Astrocyte (in vitro differentiated cells and primary cell): ENCODE data around the gene CITED1. TPM values are rescaled to one million over a fixed set of nuclear protein-coding genes. Genes with fewer than 3 reads are reported as not detected.

ENCODE experiments used
- DNase-seq: peaks from one replicate; pipeline ENCODE4 v3.0.0-alpha.2; 2010; ENCODE audit warnings: low read depth
- FAIRE-seq: peaks from 2 replicates; lab custom pipeline; 2011; peaks lifted over from hg19 to GRCh38; lab: Jason Lieb, UNC
- H2AFZ ChIP-seq: 2 replicates; pipeline ENCODE4 v1.6.0; 2012; ENCODE audit warnings: low read depth, low read length, inconsistent platforms
- H3K27ac ChIP-seq: 2 replicates; pipeline ENCODE4 v1.5.1; 2011; ENCODE audit warnings: low read depth, low read length, inconsistent platforms
- H3K27me3 ChIP-seq: 2 replicates; pipeline ENCODE4 v1.6.0; 2011; ENCODE audit warnings: low read length, inconsistent platforms; ENCODE audit not compliant: insufficient read depth
- H3K36me3 ChIP-seq: 2 replicates; pipeline ENCODE4 v1.5.1; 2011; ENCODE audit warnings: low read length, inconsistent platforms; ENCODE audit not compliant: insufficient read depth
- H3K4me1 ChIP-seq: 2 replicates; pipeline ENCODE4 v1.5.1; 2011; ENCODE audit warnings: low read length, inconsistent platforms; ENCODE audit not compliant: insufficient read depth
- H3K4me2 ChIP-seq: 2 replicates; pipeline ENCODE4 v1.6.0; 2012; ENCODE audit warnings: low read length, inconsistent platforms
- H3K4me3 ChIP-seq: 2 replicates; pipeline ENCODE4 v1.5.1; 2011; ENCODE audit warnings: low read depth, mild to moderate bottlenecking, low read length, inconsistent platforms; ENCODE audit not compliant: insufficient read depth
- H3K79me2 ChIP-seq: 2 replicates; pipeline ENCODE4 v1.6.0; 2012; ENCODE audit warnings: mild to moderate bottlenecking, low read length, inconsistent platforms; ENCODE audit not compliant: insufficient read depth
- H3K9ac ChIP-seq: 2 replicates; pipeline ENCODE4 v1.6.0; 2012; ENCODE audit warnings: mild to moderate bottlenecking, low read length, inconsistent platforms
- H3K9me3 ChIP-seq: 2 replicates; pipeline ENCODE4 v1.5.1; 2012; ENCODE audit warnings: low read depth, mild to moderate bottlenecking, low read length, inconsistent platforms; ENCODE audit not compliant: insufficient read depth
- H4K20me1 ChIP-seq: 2 replicates; pipeline ENCODE4 v1.6.0; 2012; ENCODE audit warnings: low read length, inconsistent platforms; ENCODE audit not compliant: insufficient read depth
- H3K27ac Mint-ChIP-seq: one replicate; pipeline ENCODE4 v1.8.0; 2021; ENCODE audit warnings: mild to moderate bottlenecking, mixed read lengths; ENCODE audit not compliant: unreplicated experiment
- H3K27me3 Mint-ChIP-seq: one replicate; pipeline ENCODE4 v1.8.0; 2021; ENCODE audit warnings: low read depth, mixed read lengths; ENCODE audit not compliant: unreplicated experiment
- H3K36me3 Mint-ChIP-seq: one replicate; pipeline ENCODE4 v1.8.0; 2021; ENCODE audit warnings: low read depth, mixed read lengths; ENCODE audit not compliant: unreplicated experiment
- H3K4me1 Mint-ChIP-seq: one replicate; pipeline ENCODE4 v1.8.0; 2021; ENCODE audit warnings: low read depth, mixed read lengths; ENCODE audit not compliant: unreplicated experiment
- H3K4me3 Mint-ChIP-seq: one replicate; pipeline ENCODE4 v1.8.0; 2021; ENCODE audit warnings: mild to moderate bottlenecking, moderate library complexity, mixed read lengths; ENCODE audit not compliant: unreplicated experiment
- H3K9me3 Mint-ChIP-seq: one replicate; pipeline ENCODE4 v1.8.0; 2021; ENCODE audit warnings: mild to moderate bottlenecking, mixed read lengths; ENCODE audit not compliant: unreplicated experiment
- CTCF ChIP-seq: IDR thresholded peaks from 2 replicates; pipeline ENCODE4 v1.5.1; 2011; ENCODE audit warnings: low read depth, mild to moderate bottlenecking, inconsistent platforms, low read length, moderate library complexity; ENCODE audit not compliant: insufficient read depth
- EZH2 ChIP-seq: IDR thresholded peaks from 2 replicates; pipeline ENCODE4 v1.6.1; 2012; ENCODE audit warnings: mild to moderate bottlenecking, low read length, inconsistent platforms; ENCODE audit not compliant: insufficient read depth
- total RNA-seq: library from RNA; stranded (reverse); gene quantifications from 2 replicates; pipeline ENCODE4 v1.2.1, GENCODE V29; 2021

The CITED1 gene
- total RNA-seq, 1 donor from 2014 or later = not detected

- Histone ChIP-seq H3K9me3 (no peaks in the 10 kb centered on the region), H3K4me2 (no peak overlapping the region), H3K9ac (no peak overlapping the region), H3K79me2 (no peaks in the 10 kb centered on the region), H3K27ac (no peak overlapping the region), H3K27me3 (no peaks in the 10 kb centered on the region), H2AFZ (no peak overlapping the region), H3K36me3 (no peaks in the 10 kb centered on the region), H3K4me1 (peaks cover 12% of the 10 kb centered on the region), H3K4me3 (no peak overlapping the region), H4K20me1 (no peaks in the 10 kb centered on the region)
- peaks cover 2% of the 10 kb centered on the region for H3K36me3 Mint-ChIP-seq
- no peak for TF ChIP-seq CTCF
- TF ChIP-seq EZH2 = no peak
- FAIRE-seq = peak; percentile 52
- H3K4me1 Mint-ChIP-seq = peaks cover 11% of the 10 kb centered on the region
- no peak overlapping the region for H3K27ac Mint-ChIP-seq
- no peaks in the 10 kb centered on the region for H3K9me3 Mint-ChIP-seq
- H3K4me3 Mint-ChIP-seq = no peak overlapping the region
- H3K27me3 Mint-ChIP-seq = peaks cover 2% of the 10 kb centered on the region
- DNase-seq = no peak
Measured at GRCh38 chrX:72262077-72262476, 43.6 kb downstream of the CITED1 start.

GRCh38 chrX:72260448-72260847 is 45.3 kb downstream of the CITED1 start:
- Mint-ChIP-seq H3K36me3 (peaks cover 2% of the 10 kb centered on the region), H3K27me3 (peaks cover 6% of the 10 kb centered on the region), H3K4me1 (peaks cover 11% of the 10 kb centered on the region), H3K27ac (no peak overlapping the region), H3K4me3 (no peak overlapping the region), H3K9me3 (no peaks in the 10 kb centered on the region)
- H3K9me3 ChIP-seq = no peaks in the 10 kb centered on the region
- H3K27ac ChIP-seq = no peak overlapping the region
- FAIRE-seq (no peak), DNase-seq (no peak)
- H2AFZ ChIP-seq = no peak overlapping the region
- no peaks in the 10 kb centered on the region for H4K20me1 ChIP-seq
- no peak overlapping the region for H3K4me2 ChIP-seq
- no peaks in the 10 kb centered on the region for H3K79me2 ChIP-seq
- peaks cover 4% of the 10 kb centered on the region for H3K27me3 ChIP-seq
- H3K36me3 ChIP-seq = no peaks in the 10 kb centered on the region
- H3K4me1 ChIP-seq = peaks cover 15% of the 10 kb centered on the region
- no peak overlapping the region for H3K9ac ChIP-seq
- TF ChIP-seq CTCF (no peak), EZH2 (no peak)
- H3K4me3 ChIP-seq = no peak overlapping the region

GRCh38 chrX:72258174-72258573 is 47.5 kb downstream of the CITED1 start:
- Mint-ChIP-seq H3K4me3 (no peak overlapping the region), H3K4me1 (peaks cover 11% of the 10 kb centered on the region), H3K27me3 (peaks cover 7% of the 10 kb centered on the region), H3K9me3 (no peaks in the 10 kb centered on the region), H3K36me3 (peaks cover 2% of the 10 kb centered on the region), H3K27ac (no peak overlapping the region)
- FAIRE-seq (peak; percentile 95), DNase-seq (peak; percentile 62)
- Histone ChIP-seq H3K4me2 (peak overlapping the region; percentile 37), H3K4me1 (peaks cover 17% of the 10 kb centered on the region), H3K9ac (no peak overlapping the region), H3K27me3 (peaks cover 4% of the 10 kb centered on the region), H3K9me3 (no peaks in the 10 kb centered on the region), H3K36me3 (no peaks in the 10 kb centered on the region), H2AFZ (no peak overlapping the region), H3K4me3 (no peak overlapping the region), H3K27ac (no peak overlapping the region), H4K20me1 (no peaks in the 10 kb centered on the region), H3K79me2 (no peaks in the 10 kb centered on the region)
- no peak for TF ChIP-seq EZH2
